Activated CD4-positive, alpha-beta T cell treated with anti-CD3 and anti-CD28 coated beads, Interleukin-2, amount 50 U/mL, for 4 hours (primary cell): Measurements from ENCODE around the gene ZSCAN23.
"Not testable (repeated sequence)": the region's sequence is repeated elsewhere in the genome, so short reads cannot be mapped to it uniquely, and the experiment has no call there.

Experiments
- DNase-seq, 2 experiments: peaks; one replicate each; pipeline ENCODE4 v3.0.0-alpha.2; 2020

The ZSCAN23 gene

DNA sequence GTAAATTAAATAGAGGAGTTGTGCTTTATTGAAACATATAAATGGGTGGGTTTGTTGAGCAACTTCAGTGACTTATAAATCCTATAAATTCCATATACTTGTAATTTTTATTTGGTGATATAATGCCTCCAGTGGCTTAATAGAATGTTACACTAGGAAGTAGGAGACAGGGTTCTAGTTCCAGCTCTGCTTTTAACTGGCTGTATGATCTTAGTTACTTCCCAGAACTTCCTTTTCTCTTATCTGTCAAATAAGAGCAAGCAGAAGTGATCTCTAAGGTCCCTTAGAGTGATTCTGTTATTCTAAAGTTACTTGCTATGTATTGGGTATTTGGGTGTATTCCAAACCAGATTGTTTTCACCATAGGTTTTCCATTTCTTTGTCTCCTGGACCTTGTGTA is 10.2 kb downstream of the ZSCAN23 start:
- no peak for DNase-seq

DNA sequence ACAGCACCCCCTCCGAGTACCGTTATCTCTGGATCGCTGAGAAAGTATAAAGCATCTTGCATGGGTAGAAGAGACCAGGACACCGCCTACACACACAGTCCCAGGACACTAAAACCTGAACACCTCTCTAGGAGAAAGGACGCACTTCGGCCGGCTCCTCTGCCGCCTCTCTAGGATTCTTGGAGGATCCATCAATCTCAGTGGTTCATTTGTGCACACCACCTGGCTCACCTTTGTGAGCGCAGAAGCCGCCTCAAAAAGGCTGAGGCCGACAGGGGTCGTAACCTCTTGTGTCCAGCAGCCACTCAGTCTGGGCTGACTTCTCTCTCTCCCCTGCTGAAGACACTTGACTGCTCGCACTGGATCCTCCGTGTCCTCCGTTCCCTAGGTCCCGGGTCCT is 13.5 kb downstream of the ZSCAN23 start:
- DNase-seq = no peak

DNA sequence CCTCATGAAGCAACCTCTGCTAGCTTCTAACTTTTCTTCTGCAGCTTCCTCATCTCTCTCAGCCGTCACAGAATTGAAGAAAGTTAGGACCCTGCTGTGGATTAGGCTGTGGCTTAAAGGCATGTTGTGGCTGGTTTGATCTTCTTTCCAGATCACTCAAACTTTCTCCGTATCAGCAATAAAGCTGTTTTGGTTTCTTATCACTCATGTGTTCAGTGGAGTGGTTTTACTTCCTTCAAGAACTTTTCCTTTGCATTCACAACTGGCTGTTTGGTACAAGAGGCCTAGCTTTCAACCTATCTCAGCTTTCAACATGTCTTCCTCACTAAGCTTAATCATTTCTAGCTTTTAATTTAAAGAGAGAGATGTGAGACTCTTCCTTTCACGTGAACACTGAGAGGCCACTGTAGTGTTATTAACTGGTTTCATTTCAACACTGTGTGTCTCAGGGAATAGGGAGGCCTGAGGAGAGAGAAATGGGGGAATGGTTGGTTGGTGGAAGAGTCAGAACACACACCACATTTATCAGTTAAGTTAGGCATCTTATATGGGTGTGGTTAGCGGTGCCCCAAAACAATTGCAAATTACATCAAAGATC is 17.2 kb downstream of the ZSCAN23 start:
- DNase-seq = no peak

DNA sequence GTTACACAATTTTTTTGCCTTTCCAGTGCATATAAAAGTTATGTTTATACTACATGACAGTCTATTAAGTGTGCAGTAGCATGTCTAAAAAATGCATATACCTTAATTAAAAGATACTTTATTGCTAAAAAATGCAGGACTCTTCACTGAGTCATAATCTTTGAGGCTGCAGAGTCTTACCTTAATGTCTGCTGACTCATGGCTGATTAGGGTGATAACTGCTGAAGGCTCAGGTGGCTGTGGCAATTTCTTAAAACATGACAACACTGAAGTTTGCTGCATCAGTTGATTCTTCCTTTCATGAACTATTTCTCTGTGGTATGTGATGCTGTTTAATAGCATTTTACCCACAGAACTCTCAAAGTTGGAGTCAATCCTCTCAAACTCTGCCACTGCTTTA is 19.1 kb downstream of the ZSCAN23 start:
- no peak for DNase-seq

DNA sequence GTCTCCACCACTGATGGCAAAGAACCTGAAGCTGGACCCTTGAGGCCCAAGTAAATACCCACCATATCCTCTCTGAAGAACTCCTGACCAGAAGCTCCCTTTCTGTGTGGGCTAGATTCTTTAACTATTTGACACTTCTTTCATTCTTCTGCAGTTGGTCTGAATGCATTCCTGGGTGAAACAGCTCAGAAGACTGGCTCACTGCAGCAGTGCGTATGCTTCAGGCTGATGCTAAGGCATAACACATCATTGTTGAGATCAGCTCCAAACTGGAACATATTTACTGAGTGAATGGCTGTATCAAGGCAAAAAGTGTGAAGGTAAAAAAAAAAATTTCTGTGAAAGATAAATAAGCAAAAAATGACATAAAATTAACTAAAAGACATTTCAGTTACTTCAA is 19.7 kb downstream of the ZSCAN23 start:
- DNase-seq = no peak

DNA sequence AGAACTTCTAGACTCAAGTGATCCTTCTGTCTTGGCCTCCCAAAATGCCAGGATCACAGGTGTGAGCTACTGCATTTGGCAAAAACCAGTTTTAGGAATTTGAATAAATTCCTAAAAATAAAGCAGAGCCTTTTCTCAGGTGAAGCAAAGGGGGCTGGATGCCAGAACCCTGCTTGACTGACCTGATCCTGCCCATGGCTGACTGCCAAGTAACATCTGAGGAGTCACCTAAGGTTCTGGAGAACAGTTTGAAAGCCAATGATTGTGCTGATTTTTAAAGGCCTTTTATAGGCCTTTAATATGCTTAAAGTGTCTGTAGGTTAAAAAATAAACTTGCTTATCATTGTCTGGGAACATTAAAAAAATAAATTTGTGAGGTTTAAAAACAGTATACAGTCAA is 29.6 kb downstream of the ZSCAN23 start:
- no peak for DNase-seq

- no peak for DNase-seq
Observed at GRCh38 chr6:28410767-28411166, 32.5 kb downstream of the ZSCAN23 start.

GRCh38 chr6:28408076-28408802 is 35.1 kb downstream of the ZSCAN23 start:
- no peak for DNase-seq

DNA sequence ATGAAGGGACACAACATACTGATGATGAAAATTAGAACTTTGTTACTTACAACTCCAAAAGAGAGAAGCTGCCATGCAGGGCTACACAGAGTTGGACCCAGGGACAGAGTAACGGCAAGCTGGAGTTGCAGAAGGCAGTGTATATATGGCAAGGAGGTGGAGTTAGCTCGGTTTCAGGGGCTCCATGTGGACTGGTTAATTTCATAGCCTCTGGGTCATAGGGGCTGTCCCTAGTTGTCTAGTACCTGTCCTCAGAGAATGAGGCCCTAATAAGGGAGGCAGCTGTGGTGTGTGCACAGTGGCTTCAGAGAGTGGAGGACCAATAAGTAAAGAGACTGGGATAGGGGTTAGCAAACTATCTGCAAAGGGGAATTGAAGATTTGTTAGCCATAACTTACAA is 35.9 kb downstream of the ZSCAN23 start:
- DNase-seq = no peak

DNA sequence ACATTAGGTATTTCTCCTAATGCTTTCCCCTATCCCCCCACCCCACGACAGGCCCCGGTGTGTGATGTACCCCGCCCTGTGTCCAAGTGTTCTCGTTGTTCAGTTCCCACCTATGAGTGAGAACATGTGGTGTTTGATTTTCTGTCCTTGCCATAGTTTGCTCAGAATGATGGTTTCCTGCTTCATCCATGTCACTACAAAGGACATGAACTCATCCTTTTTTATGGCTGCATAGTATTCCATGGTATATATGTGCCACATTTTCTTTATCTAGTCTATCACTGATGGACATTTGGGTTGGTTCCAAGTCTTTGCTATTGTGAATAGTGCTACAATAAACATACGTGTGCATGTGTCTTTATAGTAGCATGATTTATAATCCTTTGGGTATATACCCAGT is 39.4 kb downstream of the ZSCAN23 start:
- not testable (repeated sequence) for DNase-seq

GRCh38 chr6:28402197-28402596 is 41.1 kb downstream of the ZSCAN23 start:
- DNase-seq = no peak

- no peak for DNase-seq
Observed at GRCh38 chr6:28401172-28401571, 42.1 kb downstream of the ZSCAN23 start.

- no peak for DNase-seq
Observed at GRCh38 chr6:28400122-28400451, 43.2 kb downstream of the ZSCAN23 start.

GRCh38 chr6:28399350-28400121 is 43.8 kb downstream of the ZSCAN23 start, which contains the start of gene ZSCAN12:
ZSCAN12 (minus strand) TSS chr6:28399747; CDS start chr6:28398405, 1,342 bp downstream.
- peak; percentile 72 to 76 for DNase-seq

DNA sequence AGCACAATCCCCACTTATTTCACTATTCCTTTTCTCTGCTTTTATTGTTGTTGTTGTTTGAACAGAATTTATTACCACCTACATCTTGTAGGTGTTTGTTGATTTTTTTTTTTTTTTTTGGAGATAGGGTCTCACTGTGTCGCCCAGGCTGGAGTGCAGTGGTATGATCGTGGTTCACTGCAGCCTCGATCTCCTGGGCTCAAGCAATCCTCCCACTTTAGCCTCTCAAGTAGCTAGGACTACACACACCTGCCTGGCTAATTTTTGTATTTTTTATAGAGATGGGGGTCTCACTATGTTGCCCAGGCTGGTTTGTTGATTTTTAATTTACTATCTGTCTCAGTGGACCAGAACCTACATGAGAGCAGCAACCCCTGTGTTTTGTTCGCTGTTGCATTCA is 47.4 kb downstream of the ZSCAN23 start:
- no peak for DNase-seq

- no peak for DNase-seq
Observed at GRCh38 chr6:28393912-28394662, 49.2 kb downstream of the ZSCAN23 start.

GRCh38 chr6:28390688-28391087 is 52.6 kb downstream of the ZSCAN23 start:
- DNase-seq = no peak

DNA sequence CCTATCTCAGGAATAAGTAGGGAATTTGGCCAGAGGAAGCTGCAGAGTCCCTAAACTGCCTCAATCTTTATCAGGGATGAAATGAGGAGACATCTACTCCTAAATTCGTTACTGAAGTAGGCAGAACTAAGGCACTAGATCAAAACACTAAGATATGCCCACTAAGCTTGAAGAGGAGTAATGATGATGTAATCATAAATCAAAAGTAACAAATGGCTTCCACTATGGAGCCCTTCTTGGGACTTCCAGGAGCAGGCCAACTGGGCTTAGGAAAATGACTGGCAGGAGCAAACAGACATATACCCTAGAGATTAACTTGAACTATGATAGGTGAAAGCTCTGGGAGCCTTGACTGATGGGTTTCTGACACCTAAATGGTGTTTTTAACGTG is 59.2 kb downstream of the ZSCAN23 start:
- DNase-seq = no peak

- DNase-seq = peak in 1 of 2 experiments; percentile 3
Observed at GRCh38 chr6:28383235-28384142, 59.8 kb downstream of the ZSCAN23 start.
